22Rv1 (cell line): ENCODE measurements around the gene TMF1.

Experiments used
- CTCF ChIP-seq: fragments of 450-650 bp; IDR thresholded peaks from 2 replicates; pipeline ENCODE4 v1.5.1; 2017; ENCODE audit warnings: mild to moderate bottlenecking
- ZFX ChIP-seq: fragments of 450-650 bp; IDR thresholded peaks from 2 replicates; pipeline ENCODE4 v1.6.1; 2017; ENCODE audit warnings: antibody characterized with exemption, borderline replicate concordance

- no peak for TF ChIP-seq CTCF
- no peak for TF ChIP-seq ZFX
Observed at GRCh38 chr3:69066121-69066520, 14.0 kb upstream of the TMF1 start.
